CD14-positive monocyte (primary cell): ENCODE measurements around the gene TRABD2B. TPM values are rescaled to one million over a fixed set of nuclear protein-coding genes. Genes with fewer than 3 reads are reported as not detected.

Experiments
- DNase-seq, 3 donors: peaks; one replicate each; pipeline ENCODE4 v3.0.0-alpha.2; 2011 to 2022
- H2AFZ ChIP-seq: 2 replicates; pipeline ENCODE4 v1.6.0; 2012; ENCODE audit warnings: mild to moderate bottlenecking, low read depth, low read length, inconsistent platforms; ENCODE audit not compliant: insufficient read depth, poor library complexity, severe bottlenecking
- H3K27ac ChIP-seq, 2 donors: 1 replicate in 1 of 2; 2 replicates in 1 of 2; pipeline ENCODE4 v1.5.1; 2012 to 2013; ENCODE audit warnings: low read length in 2 of 2, control low read depth in 1 of 2, inconsistent platforms in 1 of 2, low read depth in 1 of 2, mild to moderate bottlenecking in 1 of 2
- H3K27me3 ChIP-seq, 2 donors: one replicate each; pipeline versions ENCODE4 v1.6.0 to v1.6.1; 2011 to 2013; ENCODE audit warnings: low read length in 2 of 2; ENCODE audit not compliant: control insufficient read depth in 2 of 2, insufficient read depth in 2 of 2
- H3K36me3 ChIP-seq, 2 donors: replicated peaks in 1 of 2; 1 replicate in 1 of 2; 2 replicates in 1 of 2; pipeline versions ENCODE4 v1.5.1 to v1.6.1; 2012 to 2013; ENCODE audit warnings: low read length in 2 of 2, control low read depth in 1 of 2, inconsistent platforms in 1 of 2, mild to moderate bottlenecking in 1 of 2; ENCODE audit not compliant: insufficient read depth in 2 of 2, control insufficient read depth in 1 of 2
- H3K4me1 ChIP-seq, 2 donors: 1 replicate in 1 of 2; 2 replicates in 1 of 2; pipeline versions ENCODE4 v1.5.1 to v1.6.1; 2012 to 2013; ENCODE audit warnings: low read length in 2 of 2, control low read depth in 1 of 2, inconsistent platforms in 1 of 2, mild to moderate bottlenecking in 1 of 2, moderate library complexity in 1 of 2; ENCODE audit not compliant: insufficient read depth in 2 of 2, control insufficient read depth in 1 of 2
- H3K4me2 ChIP-seq: replicated peaks from 2 replicates; pipeline ENCODE3; 2012; ENCODE audit warnings: low read length, moderate library complexity, mild to moderate bottlenecking; ENCODE audit not compliant: poor library complexity, severe bottlenecking; ENCODE audit errors: extremely low read depth
- H3K4me3 ChIP-seq, 3 experiments: fragments of 200-600 bp in 1 of 3; sonication (generic) in 1 of 3; replicated peaks in 1 of 3; 1 replicate in 2 of 3; 2 replicates in 1 of 3; pipeline ENCODE4 v1.5.1; 2011 to 2013; ENCODE audit warnings: low read length in 3 of 3, mild to moderate bottlenecking in 3 of 3, control low read depth in 2 of 3, low read depth in 2 of 3, inconsistent platforms in 1 of 3, moderate library complexity in 1 of 3
- H3K79me2 ChIP-seq: 2 replicates; pipeline ENCODE4 v1.6.0; 2012; ENCODE audit warnings: mild to moderate bottlenecking, control low read depth, inconsistent platforms, low read length, moderate library complexity; ENCODE audit not compliant: insufficient read depth
- H3K9ac ChIP-seq: 2 replicates; pipeline ENCODE4 v1.6.0; 2017; ENCODE audit warnings: low read length, mild to moderate bottlenecking; ENCODE audit not compliant: insufficient read depth, poor library complexity, severe bottlenecking
- H3K9me3 ChIP-seq, 2 donors: replicated peaks in 1 of 2; 1 replicate in 1 of 2; 2 replicates in 1 of 2; pipeline versions ENCODE4 v1.5.1 to v1.6.1; 2012 to 2013; ENCODE audit warnings: low read length in 2 of 2, control low read depth in 1 of 2; ENCODE audit not compliant: control insufficient read depth in 1 of 2, insufficient read depth in 1 of 2
- H4K20me1 ChIP-seq: 2 replicates; pipeline ENCODE4 v1.6.0; 2012; ENCODE audit warnings: mild to moderate bottlenecking, low read length, control low read depth, moderate library complexity; ENCODE audit not compliant: insufficient read depth
- H3K27ac Mint-ChIP-seq, 7 donors: one replicate each; pipeline ENCODE4 v1.8.0; 2020; ENCODE audit warnings: mild to moderate bottlenecking in 7 of 7, mixed read lengths in 7 of 7, moderate library complexity in 6 of 7, inconsistent platforms in 2 of 7
- H3K27me3 Mint-ChIP-seq, 3 donors: one replicate each; pipeline ENCODE4 v1.8.0; 2021 to 2022; ENCODE audit warnings: low read depth in 3 of 3, mild to moderate bottlenecking in 3 of 3, mixed read lengths in 3 of 3, moderate library complexity in 3 of 3, inconsistent platforms in 1 of 3
- H3K36me3 Mint-ChIP-seq, 2 donors: one replicate each; pipeline ENCODE4 v1.8.0; 2020; ENCODE audit warnings: mixed read lengths in 2 of 2, inconsistent platforms in 1 of 2, mild to moderate bottlenecking in 1 of 2
- H3K4me1 Mint-ChIP-seq: one replicate; pipeline ENCODE4 v1.8.0; 2020; ENCODE audit warnings: mild to moderate bottlenecking, mixed read lengths
- H3K4me3 Mint-ChIP-seq, 2 donors: one replicate each; pipeline ENCODE4 v1.8.0; 2020; ENCODE audit warnings: mild to moderate bottlenecking in 2 of 2, mixed read lengths in 2 of 2, moderate library complexity in 1 of 2
- H3K9me3 Mint-ChIP-seq, 7 donors: one replicate each; pipeline ENCODE4 v1.8.0; 2020 to 2022; ENCODE audit warnings: mixed read lengths in 7 of 7, mild to moderate bottlenecking in 6 of 7, moderate library complexity in 6 of 7, inconsistent platforms in 2 of 7
- WGBS: methylation state at CpG from one replicate; pipeline ENCODE4 v1.1.5; 2013; ENCODE audit warnings: missing lambda C conversion rate; ENCODE audit not compliant: insufficient coverage; 5-methylcytosine and 5-hydroxymethylcytosine counted together
- intact Hi-C, 2 donors: fragments of 100-400 bp; cut with micrococcal nuclease; formaldehyde crosslinking; loops; one replicate each; pipeline versions ENCODE4 v1.15.0 to v1.15.1; 2023
- polyA plus RNA-seq, 3 donors: library from polyadenylated mRNA; depleted of rRNA in 1 of 3; unstranded in 2 of 3; stranded (reverse) in 1 of 3; fragments of 300-500 nt in 2 of 3; fragments of >200 nt in 1 of 3; fragmentation: Illumina TruSeq in 2 of 3; gene quantifications; 1 replicate in 2 of 3; 2 replicates in 1 of 3; pipeline ENCODE4 v1.2.3, GENCODE V29; 2012 to 2021
- TF ChIP-seq, protein P1 (sequence below): fragments of 200-600 bp; IDR thresholded peaks from one replicate; pipeline ENCODE4 v1.8.0; 2022; ENCODE audit warnings: antibody characterized with exemption, mild to moderate bottlenecking

Gene TRABD2B
- polyA plus RNA-seq, 3 donors = not detected

DNA sequence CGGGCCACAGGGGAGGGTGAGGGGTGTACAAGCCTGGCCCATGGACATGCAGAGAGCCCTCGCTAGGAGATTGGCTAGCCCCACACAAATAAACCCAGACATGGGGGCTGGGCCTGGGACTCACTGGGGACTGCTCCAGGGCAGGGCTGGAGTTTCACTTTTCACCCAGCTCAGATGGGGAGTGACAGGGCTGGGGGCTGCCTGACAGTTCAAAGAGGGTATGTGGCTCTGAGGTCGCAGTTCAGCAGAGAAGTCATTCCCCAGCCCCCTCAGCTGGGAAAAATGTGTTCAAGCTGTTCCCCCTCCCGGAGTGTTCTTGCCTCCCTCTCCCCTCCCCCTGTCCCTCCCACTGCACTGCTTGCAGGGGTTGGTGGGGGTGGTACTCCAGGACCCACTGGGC lies 277.1 kb downstream of the TRABD2B start:
- Histone ChIP-seq H4K20me1 (no peaks in the 10 kb centered on the region), H3K36me3 (no peaks in the 10 kb centered on the region), H2AFZ (no peak overlapping the region), H3K79me2 (no peaks in the 10 kb centered on the region), H3K27ac (no peak overlapping the region), H3K4me1 (no peaks in the 10 kb centered on the region), H3K4me3 (no peak overlapping the region), H3K9ac (no peak overlapping the region), H3K4me2 (no peak overlapping the region), H3K9me3 (peaks cover 0 to under 1% of the 10 kb centered on the region in 2 donors), H3K27me3 (peaks cover 13 to 32% of the 10 kb centered on the region in 2 donors)
- Mint-ChIP-seq H3K4me1 (no peaks in the 10 kb centered on the region), H3K27ac (no peak overlapping the region), H3K36me3 (no peaks in the 10 kb centered on the region), H3K4me3 (no peak overlapping the region), H3K9me3 (no peaks in the 10 kb centered on the region), H3K27me3 (peaks cover 25 to 41% (median 32%) of the 10 kb centered on the region in 3 donors)
- TF ChIP-seq, protein P1, sequence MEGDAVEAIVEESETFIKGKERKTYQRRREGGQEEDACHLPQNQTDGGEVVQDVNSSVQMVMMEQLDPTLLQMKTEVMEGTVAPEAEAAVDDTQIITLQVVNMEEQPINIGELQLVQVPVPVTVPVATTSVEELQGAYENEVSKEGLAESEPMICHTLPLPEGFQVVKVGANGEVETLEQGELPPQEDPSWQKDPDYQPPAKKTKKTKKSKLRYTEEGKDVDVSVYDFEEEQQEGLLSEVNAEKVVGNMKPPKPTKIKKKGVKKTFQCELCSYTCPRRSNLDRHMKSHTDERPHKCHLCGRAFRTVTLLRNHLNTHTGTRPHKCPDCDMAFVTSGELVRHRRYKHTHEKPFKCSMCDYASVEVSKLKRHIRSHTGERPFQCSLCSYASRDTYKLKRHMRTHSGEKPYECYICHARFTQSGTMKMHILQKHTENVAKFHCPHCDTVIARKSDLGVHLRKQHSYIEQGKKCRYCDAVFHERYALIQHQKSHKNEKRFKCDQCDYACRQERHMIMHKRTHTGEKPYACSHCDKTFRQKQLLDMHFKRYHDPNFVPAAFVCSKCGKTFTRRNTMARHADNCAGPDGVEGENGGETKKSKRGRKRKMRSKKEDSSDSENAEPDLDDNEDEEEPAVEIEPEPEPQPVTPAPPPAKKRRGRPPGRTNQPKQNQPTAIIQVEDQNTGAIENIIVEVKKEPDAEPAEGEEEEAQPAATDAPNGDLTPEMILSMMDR = no peak
- intact Hi-C loops = loop anchor here in 1 of 2 donors (10.0 kb wide), 1 partner anchor 285 kb away; the partner anchor contains the start of gene FOXD2
- no CpG with 5 or more reads among the region's 4 CpGs for WGBS
- no peak for DNase-seq

DNA sequence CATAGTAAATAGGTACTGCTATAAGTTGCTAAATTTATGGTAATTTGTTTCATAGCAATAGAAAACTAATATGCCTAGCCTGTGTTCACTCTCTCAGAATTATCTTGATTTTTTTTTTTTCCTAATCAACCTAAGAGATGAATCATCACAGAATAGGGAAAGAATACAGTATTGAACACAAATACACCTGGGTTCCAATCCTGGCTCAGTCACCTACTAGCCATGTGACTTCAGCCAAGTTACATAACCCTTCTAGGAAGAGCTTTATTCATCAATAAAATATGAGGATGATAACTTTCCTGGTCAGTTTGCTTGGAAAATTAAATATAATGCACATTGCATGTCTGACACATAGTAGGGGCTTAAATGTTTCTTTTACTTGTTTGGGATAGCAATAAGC lies 279.8 kb downstream of the TRABD2B start:
- H3K9ac ChIP-seq = no peak overlapping the region
- H3K9me3 Mint-ChIP-seq = no peaks in the 10 kb centered on the region
- no peak overlapping the region for H3K4me3 ChIP-seq
- peaks cover 21 to 38% (median 34%) of the 10 kb centered on the region in 3 donors for H3K27me3 Mint-ChIP-seq
- H2AFZ ChIP-seq = no peak overlapping the region
- H3K9me3 ChIP-seq = no peaks in the 10 kb centered on the region
- H3K27ac ChIP-seq = no peak overlapping the region
- H4K20me1 ChIP-seq = no peaks in the 10 kb centered on the region
- no peaks in the 10 kb centered on the region for H3K79me2 ChIP-seq
- no peaks in the 10 kb centered on the region for H3K4me1 Mint-ChIP-seq
- peaks cover 7 to 35% of the 10 kb centered on the region in 2 donors for H3K27me3 ChIP-seq
- H3K27ac Mint-ChIP-seq = no peak overlapping the region
- TF ChIP-seq, protein P1 = no peak
- H3K36me3 Mint-ChIP-seq = no peaks in the 10 kb centered on the region
- no peak for DNase-seq
- H3K4me2 ChIP-seq = no peak overlapping the region
- no peaks in the 10 kb centered on the region for H3K4me1 ChIP-seq
- H3K36me3 ChIP-seq = no peaks in the 10 kb centered on the region
- H3K4me3 Mint-ChIP-seq = no peak overlapping the region
- intact Hi-C loops = loop anchor here in 1 of 2 donors (10.0 kb wide), 1 partner anchor 283 kb away; the partner anchor contains the start of gene FOXD2
